B cell (primary cell): ENCODE data around the gene ZSCAN30. TPM values are rescaled to one million over a fixed set of nuclear protein-coding genes. Genes with fewer than 3 reads are reported as not detected.

Experiments used
- ATAC-seq: fragments of 200-7000 bp; cut with Tn5 transposase; one replicate; pipeline ENCODE4 v1.10.0; 2021; ENCODE audit warnings: low read depth, mild to moderate bottlenecking, moderate number of reproducible peaks, moderate library complexity
- CTCF ChIA-PET: fragments of 350-600 bp; sonication (Branson Sonifier 250); formaldehyde crosslinking; loops from one replicate; lab custom pipeline; 2021; ENCODE audit warnings: antibody characterized with exemption, inconsistent platforms; lab: Charles Lee
- POLR2A ChIA-PET: fragments of 350-600 bp; sonication (Branson Sonifier 250); formaldehyde crosslinking; loops from one replicate; lab custom pipeline; 2021; ENCODE audit warnings: antibody characterized with exemption; lab: Charles Lee
- DNase-seq: peaks from one replicate; pipeline ENCODE4 v3.0.0; 2013
- H2AFZ ChIP-seq: 2 replicates; pipeline ENCODE4 v1.6.1; 2012; ENCODE audit warnings: mild to moderate bottlenecking, low read depth, low read length; ENCODE audit not compliant: insufficient read depth, poor library complexity, severe bottlenecking
- H3K27ac ChIP-seq, 2 donors: 1 replicate in 1 of 2; 2 replicates in 1 of 2; pipeline ENCODE4 v1.5.1; 2012 to 2013; ENCODE audit warnings: low read length in 2 of 2, mild to moderate bottlenecking in 2 of 2, moderate library complexity in 1 of 2
- H3K27me3 ChIP-seq, 4 experiments: fragments of 200-600 bp in 1 of 4; sonication (generic) in 1 of 4; replicated peaks in 1 of 4; 1 replicate in 2 of 4; 2 replicates in 2 of 4; pipeline versions ENCODE4 v1.6.1 to v1.7.0; 2013 to 2016; ENCODE audit warnings: low read length in 3 of 4, mild to moderate bottlenecking in 2 of 4, mixed read lengths in 1 of 4, moderate library complexity in 1 of 4; ENCODE audit not compliant: insufficient read depth in 4 of 4, control insufficient read depth in 3 of 4; ENCODE audit errors: control extremely low read depth in 1 of 4
- H3K36me3 ChIP-seq, 2 experiments: replicated peaks in 1 of 2; 1 replicate in 1 of 2; 2 replicates in 1 of 2; pipeline versions ENCODE4 v1.6.1 to v1.7.1; 2013; ENCODE audit warnings: low read length in 1 of 2; ENCODE audit not compliant: insufficient read depth in 2 of 2, control insufficient read depth in 1 of 2; ENCODE audit errors: control extremely low read depth in 1 of 2, extremely low read depth in 1 of 2
- H3K4me1 ChIP-seq, 2 donors: fragments of 200-600 bp in 1 of 2; sonication (generic) in 1 of 2; 1 replicate in 1 of 2; 2 replicates in 1 of 2; pipeline versions ENCODE4 v1.5.1 to v1.6.1; 2013 to 2017; ENCODE audit warnings: low read length in 2 of 2; ENCODE audit not compliant: control insufficient read depth in 2 of 2, insufficient read depth in 2 of 2
- H3K4me2 ChIP-seq: replicated peaks from 2 replicates; pipeline ENCODE3; 2012; ENCODE audit warnings: mild to moderate bottlenecking, low read depth, low read length; ENCODE audit not compliant: poor library complexity, severe bottlenecking
- H3K4me3 ChIP-seq, 5 experiments: fragments of 200-600 bp in 1 of 5; sonication (generic) in 1 of 5; 1 replicate in 3 of 5; 2 replicates in 2 of 5; pipeline versions ENCODE4 v1.5.1 to v1.7.0; 2011 to 2016; ENCODE audit warnings: low read length in 4 of 5, mild to moderate bottlenecking in 4 of 5, low read depth in 2 of 5, control low read depth in 1 of 5, moderate library complexity in 1 of 5; ENCODE audit not compliant: insufficient read depth in 1 of 5; ENCODE audit errors: control extremely low read depth in 1 of 5, extremely low read depth in 1 of 5
- H3K79me2 ChIP-seq: fragments of 200-600 bp; sonication (generic); one replicate; pipeline ENCODE4 v1.6.0; 2016; ENCODE audit warnings: low read length; ENCODE audit not compliant: control insufficient read depth, insufficient read depth
- H3K9ac ChIP-seq: fragments of 200-600 bp; sonication (generic); 2 replicates; pipeline ENCODE4 v1.6.1; 2017; ENCODE audit warnings: mild to moderate bottlenecking, low read length, moderate library complexity
- H3K9me3 ChIP-seq, 3 donors: one replicate each; pipeline versions ENCODE4 v1.6.1 to v1.7.1; 2013; ENCODE audit warnings: low read length in 2 of 3; ENCODE audit not compliant: control insufficient read depth in 2 of 3, insufficient read depth in 1 of 3; ENCODE audit errors: control extremely low read depth in 1 of 3
- H4K20me1 ChIP-seq: 2 replicates; pipeline ENCODE4 v1.6.0; 2012; ENCODE audit warnings: mild to moderate bottlenecking, low read length; ENCODE audit not compliant: insufficient read depth, control insufficient read depth, poor library complexity, severe bottlenecking
- H3K27ac Mint-ChIP-seq: one replicate; pipeline ENCODE4 v1.8.0; 2021; ENCODE audit warnings: mixed read lengths
- H3K27me3 Mint-ChIP-seq: one replicate; pipeline ENCODE4 v1.8.0; 2021; ENCODE audit warnings: mixed read lengths
- H3K4me1 Mint-ChIP-seq: one replicate; pipeline ENCODE4 v1.8.0; 2021; ENCODE audit warnings: mixed read lengths
- H3K4me3 Mint-ChIP-seq: one replicate; pipeline ENCODE4 v1.8.0; 2021; ENCODE audit warnings: mixed read lengths
- H3K9me3 Mint-ChIP-seq: one replicate; pipeline ENCODE4 v1.8.0; 2022; ENCODE audit warnings: mixed read lengths; ENCODE audit not compliant: insufficient read depth
- CTCF ChIP-seq: fragments of 200-600 bp; IDR thresholded peaks from one replicate; pipeline ENCODE4 v1.8.0; 2022; ENCODE audit warnings: antibody characterized with exemption, mild to moderate bottlenecking
- EZH2 ChIP-seq: IDR thresholded peaks from 2 replicates; pipeline ENCODE4 v1.6.1; 2012; ENCODE audit warnings: borderline replicate concordance, low read depth, mild to moderate bottlenecking, moderate library complexity, low read length; ENCODE audit not compliant: insufficient read depth, poor library complexity, severe bottlenecking
- WGBS: methylation state at CpG from one replicate; pipeline ENCODE4 v1.1.5; 2013; ENCODE audit warnings: missing lambda C conversion rate; ENCODE audit not compliant: insufficient coverage; 5-methylcytosine and 5-hydroxymethylcytosine counted together
- intact Hi-C: fragments of 100-400 bp; cut with micrococcal nuclease; formaldehyde crosslinking; loops from one replicate; pipeline ENCODE4 v1.10.0; 2022
- polyA plus RNA-seq: library from polyadenylated mRNA; depleted of rRNA; stranded (reverse); fragments of >200 nt; gene quantifications from 2 replicates; pipeline ENCODE4 v1.2.3, GENCODE V29; 2012
- total RNA-seq, 2 donors: library from RNA; stranded (reverse); fragments of 120-200 nt in 1 of 2; gene quantifications; 1 replicate in 1 of 2; 2 replicates in 1 of 2; pipeline versions ENCODE4 v1.2.3 to v1.2.4, GENCODE V29; 2013 to 2022

Gene ZSCAN30
- total and polyA plus RNA-seq, 2 donors (not counting 1 experiment from before 2014, with no cell fraction given) = 11.0 to 37.3 TPM

GRCh38 chr18:35284841-35285240 is 5.2 kb downstream of the ZSCAN30 start:
- intact Hi-C loops = no loop called here
- Histone ChIP-seq H2AFZ (no peak overlapping the region), H3K36me3 (peaks cover 0 to 13% of the 10 kb centered on the region in 2 experiments), H3K79me2 (peaks cover 61% of the 10 kb centered on the region), H3K4me1 (peaks cover 6 to 7% of the 10 kb centered on the region in 2 donors), H4K20me1 (no peaks in the 10 kb centered on the region), H3K9me3 (peaks cover 0 to 22% (median 0%) of the 10 kb centered on the region in 3 donors), H3K4me3 (no peak overlapping the region), H3K4me2 (no peak overlapping the region), H3K27me3 (no peaks in the 10 kb centered on the region), H3K27ac (no peak overlapping the region), H3K9ac (no peak overlapping the region)
- CTCF ChIA-PET = interaction anchor here (0.7 kb wide), 1 partner anchor 17 kb away, joined by 3 read pairs; no protein-coding TSS in a partner anchor
- TF ChIP-seq EZH2 (no peak), CTCF (no peak)
- Mint-ChIP-seq H3K9me3 (peaks cover 4% of the 10 kb centered on the region), H3K27me3 (no peaks in the 10 kb centered on the region), H3K4me3 (no peak overlapping the region), H3K4me1 (peaks cover 15% of the 10 kb centered on the region), H3K27ac (no peak overlapping the region)
- POLR2A ChIA-PET = no interaction called here
- WGBS = 100% methylated on average over 3 of the region's 3 CpGs
- no peak for DNase-seq
- no peak for ATAC-seq

- H3K27me3 Mint-ChIP-seq = no peaks in the 10 kb centered on the region
- H4K20me1 ChIP-seq = no peaks in the 10 kb centered on the region
- 96% methylated on average over 7 of the region's 7 CpGs for WGBS
- H3K4me1 ChIP-seq = peaks cover 2% of the 10 kb centered on the region in 2 donors
- H3K9me3 Mint-ChIP-seq = peaks cover 4% of the 10 kb centered on the region
- no peak overlapping the region for H3K4me3 Mint-ChIP-seq
- CTCF ChIA-PET = interaction anchor here (0.7 to 1.3 kb wide), 2 partner anchors 17 to 18 kb away, joined by 3 read pairs; no protein-coding TSS in a partner anchor
- peaks cover 0 to 22% (median 0%) of the 10 kb centered on the region in 3 donors for H3K9me3 ChIP-seq
- no peak overlapping the region for H3K27ac ChIP-seq
- no peak overlapping the region for H3K4me3 ChIP-seq
- peaks cover 10% of the 10 kb centered on the region for H3K4me1 Mint-ChIP-seq
- no peak for DNase-seq
- no peak overlapping the region for H3K4me2 ChIP-seq
- ATAC-seq = no peak
- H3K9ac ChIP-seq = no peak overlapping the region
- H3K27me3 ChIP-seq = no peaks in the 10 kb centered on the region
- no peak overlapping the region for H2AFZ ChIP-seq
- peaks cover 0 to 13% of the 10 kb centered on the region in 2 experiments for H3K36me3 ChIP-seq
- TF ChIP-seq CTCF (no peak), EZH2 (no peak)
- intact Hi-C loops = no loop called here
- POLR2A ChIA-PET = no interaction called here
- H3K79me2 ChIP-seq = peaks cover 54% of the 10 kb centered on the region
- H3K27ac Mint-ChIP-seq = no peak overlapping the region
These were observed 5.9 kb downstream of the ZSCAN30 start for GRCh38 chr18:35283923-35284794.
